ENCODE measurements around the gene SPPL2B.

The SPPL2B gene

GRCh38 chr19:2355168-2356035 is 26.9 kb downstream of the SPPL2B start:
- DNase-seq (ENCODE audit: low spot score), result peak; percentile 21

- DNase-seq (ENCODE audit: low spot score), result no peak
These were observed 27.7 kb downstream of the SPPL2B start for GRCh38 chr19:2356036-2356646.

GRCh38 chr19:2357279-2358206 is 29.1 kb downstream of the SPPL2B start:
- DNase-seq (ENCODE audit: low spot score), result no peak

GRCh38 chr19:2358548-2359173 is 30.2 kb downstream of the SPPL2B start:
- DNase-seq (ENCODE audit: low spot score), result no peak

- no peak for DNase-seq (ENCODE audit: low spot score)
These were observed 31.7 kb downstream of the SPPL2B start, which contains the start of gene TMPRSS9 for GRCh38 chr19:2359992-2360685. TMPRSS9 (plus strand) TSS chr19:2360265; CDS start chr19:2389786, 29,521 bp downstream.

- DNase-seq (ENCODE audit: low spot score), result no peak
These were observed 32.3 kb downstream of the SPPL2B start for GRCh38 chr19:2360833-2361232.

GRCh38 chr19:2361246-2362045 is 33.0 kb downstream of the SPPL2B start:
- no peak for DNase-seq (ENCODE audit: low spot score)

- DNase-seq (ENCODE audit: low spot score), result no peak
These were observed 33.8 kb downstream of the SPPL2B start for GRCh38 chr19:2362046-2362969.

- no peak for DNase-seq (ENCODE audit: low spot score)
These were observed 34.5 kb downstream of the SPPL2B start for GRCh38 chr19:2362970-2363300.

GRCh38 chr19:2363419-2363818 is 34.9 kb downstream of the SPPL2B start:
- no peak for DNase-seq (ENCODE audit: low spot score)

- no peak for DNase-seq (ENCODE audit: low spot score)
These were observed 36.9 kb downstream of the SPPL2B start for GRCh38 chr19:2365201-2365970.

- DNase-seq (ENCODE audit: low spot score), result peak; percentile 13
These were observed 43.2 kb downstream of the SPPL2B start for GRCh38 chr19:2371656-2372055.

GRCh38 chr19:2372076-2372612 is 43.7 kb downstream of the SPPL2B start:
- no peak for DNase-seq (ENCODE audit: low spot score)

GRCh38 chr19:2374808-2375207 is 46.3 kb downstream of the SPPL2B start:
- no peak for DNase-seq (ENCODE audit: low spot score)

GRCh38 chr19:2375353-2376121 is 47.1 kb downstream of the SPPL2B start:
- DNase-seq (ENCODE audit: low spot score), result no peak

- no peak for DNase-seq (ENCODE audit: low spot score)
These were observed 48.5 kb downstream of the SPPL2B start for GRCh38 chr19:2376784-2377519.

- DNase-seq (ENCODE audit: low spot score), result no peak
These were observed 52.1 kb downstream of the SPPL2B start for GRCh38 chr19:2380567-2380966.
